Ovary (tissue), 9 donors: ENCODE data around the gene PARD3B. TPM values are rescaled to one million over a fixed set of nuclear protein-coding genes. Genes with fewer than 3 reads are reported as not detected.

Experiments used
- DNase-seq, 5 donors: peaks; one replicate each; pipeline ENCODE4 v3.0.0-alpha.2; 2019 to 2020
- H3K27ac ChIP-seq, 2 donors: fragments of 200-600 bp; one replicate each; pipeline versions ENCODE4 v1.5.1 to v1.8.0; 2019 to 2022
- H3K27me3 ChIP-seq: fragments of 200-600 bp; one replicate; pipeline ENCODE4 v1.8.0; 2022
- H3K36me3 ChIP-seq: fragments of 200-600 bp; sonication (generic); one replicate; pipeline ENCODE4 v1.5.1; 2019
- H3K4me1 ChIP-seq: one replicate; pipeline ENCODE4 v1.8.1; 2013; ENCODE audit warnings: mild to moderate bottlenecking, moderate library complexity; ENCODE audit not compliant: insufficient read depth
- H3K4me3 ChIP-seq: fragments of 200-600 bp; sonication (generic); one replicate; pipeline ENCODE4 v1.5.1; 2017
- H3K9me3 ChIP-seq, 2 donors: fragments of 200-600 bp in 1 of 2; sonication (generic) in 1 of 2; one replicate each; pipeline versions ENCODE4 v1.5.1 to v1.8.1; 2013 to 2019; ENCODE audit warnings: mild to moderate bottlenecking in 1 of 2, moderate library complexity in 1 of 2
- CTCF ChIP-seq, 3 donors: fragments of 450-650 bp in 2 of 3; fragments of 200-600 bp in 1 of 3; IDR thresholded peaks; one replicate each; pipeline versions ENCODE4 v1.5.1 to v1.8.0; 2016 to 2022; ENCODE audit warnings: antibody characterized with exemption in 3 of 3, mild to moderate bottlenecking in 1 of 3
- EP300 ChIP-seq: sonication (generic); formaldehyde crosslinking; IDR thresholded peaks from one replicate; pipeline ENCODE4 v1.6.1; 2017; ENCODE audit warnings: antibody characterized with exemption
- POLR2A ChIP-seq: fragments of 450-650 bp; IDR thresholded peaks from one replicate; pipeline ENCODE4 v1.6.1; 2017; ENCODE audit warnings: antibody characterized with exemption, mild to moderate bottlenecking, moderate library complexity
- WGBS, 3 donors: extraction: QIAGEN DNeasy Blood & Tissue Kit in 1 of 3; methylation state at CpG; one replicate each; pipeline versions ENCODE4 v1.1.5 to v1.1.7; 2013 to 2017; 5-methylcytosine and 5-hydroxymethylcytosine counted together
- intact Hi-C, 4 donors: fragments of 100-400 bp; cut with DNase I; formaldehyde crosslinking; loops; one replicate each; pipeline versions ENCODE4 v1.11.0 to v1.15.1; 2022 to 2023
- polyA plus RNA-seq, 2 donors: library from polyadenylated mRNA; stranded (reverse); fragments of 200-250 nt in 1 of 2; fragments of 350-450 nt in 1 of 2; fragmentation: Illumina TruSeq in 1 of 2; extraction: RNeasy Lipid Tissue Mini Kit (QIAGEN cat#74804) in 1 of 2; gene quantifications; one replicate each; pipeline ENCODE4 v1.2.3, GENCODE V29; 2013 to 2014
- total RNA-seq, 7 donors: library from RNA; depleted of rRNA in 2 of 7; stranded (reverse); fragments of >200 nt in 2 of 7; fragmentation: NEBNext Ultra II Directional in 3 of 7; extraction: Animal tissue kit (Norgen Biotek cat#: 25700) in 3 of 7; gene quantifications; one replicate each; pipeline versions ENCODE4 v1.1.0 to v1.2.4, GENCODE V29; 2016 to 2023
- donor health status: DM: no; HTN: no; CAD: no; lungs with moderate emphysema.
- donor health status: DM: no; HTN: no; CAD: no.
- donor health status: Bipolar disorder and iron deficiency.
- donor health status: DM: yes; HTN: yes; CAD: no.
- donor health status: DM: no; HTN: no; CAD: no.
- donor health status: DM: yes; HTN: yes; CAD: no.

Gene PARD3B
- total and polyA plus RNA-seq, 9 donors: 8.2 to 46.6 (median 28.7) TPM

DNA sequence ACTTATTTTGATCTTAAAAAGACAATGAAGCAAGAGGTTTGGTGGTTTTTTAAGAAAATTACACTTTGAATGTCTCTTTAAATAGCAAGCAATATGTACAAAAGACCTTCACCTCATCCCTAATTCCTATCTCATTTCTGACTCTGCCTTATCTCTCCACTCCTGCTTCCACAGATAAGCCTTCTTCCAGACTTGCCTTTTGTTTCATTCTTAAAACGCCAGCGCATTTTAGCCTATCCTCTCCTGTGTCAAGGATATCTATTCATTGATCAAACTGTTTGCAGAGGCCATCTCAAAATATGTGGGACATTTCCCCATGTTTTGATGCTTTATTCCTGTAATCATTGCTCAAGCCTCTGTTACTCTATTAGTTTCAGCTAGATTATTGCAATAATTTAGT is 562.5 kb downstream of the PARD3B start:
- no peak for TF ChIP-seq POLR2A
- TF ChIP-seq EP300: no peak
- no peak for TF ChIP-seq CTCF (IDR thresholded peaks at IDR 0.05)
- WGBS, 3 donors: 64 to 79% (median 74%) methylated on average over 2 of the region's 2 CpGs
- DNase-seq: no peak

GRCh38 chr2:205115511-205115910 is 570.2 kb downstream of the PARD3B start:
- WGBS, 3 donors: 91 to 97% (median 94%) methylated on average over 2 of the region's 2 CpGs
- Histone ChIP-seq H3K27me3 (no peaks in the 10 kb centered on the region), H3K27ac (no peak overlapping the region), H3K36me3 (no peaks in the 10 kb centered on the region), H3K9me3 (no peaks in the 10 kb centered on the region), H3K4me3 (no peak overlapping the region), H3K4me1 (no peaks in the 10 kb centered on the region)
- DNase-seq: no peak
- intact Hi-C loops: no loop called here
- TF ChIP-seq POLR2A (no peak), EP300 (no peak), CTCF (IDR thresholded peaks at IDR 0.05) (no peak)

More for the DNA sequence above, 562.5 kb downstream of the PARD3B start:
- Histone ChIP-seq H3K4me1 (no peaks in the 10 kb centered on the region), H3K4me3 (no peak overlapping the region), H3K9me3 (no peaks in the 10 kb centered on the region), H3K36me3 (no peaks in the 10 kb centered on the region), H3K27me3 (no peaks in the 10 kb centered on the region), H3K27ac (no peak overlapping the region)
- intact Hi-C loops: no loop called here

GRCh38 chr2:205117125-205117524 is 571.9 kb downstream of the PARD3B start:
- TF ChIP-seq EP300: no peak
- no peak for TF ChIP-seq POLR2A
- TF ChIP-seq CTCF (IDR thresholded peaks at IDR 0.05): no peak
- WGBS, 3 donors: 96 to 100% (median 100%) methylated on average over 2 of the region's 2 CpGs
- Histone ChIP-seq H3K36me3 (no peaks in the 10 kb centered on the region), H3K9me3 (no peaks in the 10 kb centered on the region), H3K4me3 (no peak overlapping the region), H3K4me1 (no peaks in the 10 kb centered on the region), H3K27ac (no peak overlapping the region), H3K27me3 (no peaks in the 10 kb centered on the region)
- intact Hi-C loops: no loop called here
- DNase-seq: no peak

DNA sequence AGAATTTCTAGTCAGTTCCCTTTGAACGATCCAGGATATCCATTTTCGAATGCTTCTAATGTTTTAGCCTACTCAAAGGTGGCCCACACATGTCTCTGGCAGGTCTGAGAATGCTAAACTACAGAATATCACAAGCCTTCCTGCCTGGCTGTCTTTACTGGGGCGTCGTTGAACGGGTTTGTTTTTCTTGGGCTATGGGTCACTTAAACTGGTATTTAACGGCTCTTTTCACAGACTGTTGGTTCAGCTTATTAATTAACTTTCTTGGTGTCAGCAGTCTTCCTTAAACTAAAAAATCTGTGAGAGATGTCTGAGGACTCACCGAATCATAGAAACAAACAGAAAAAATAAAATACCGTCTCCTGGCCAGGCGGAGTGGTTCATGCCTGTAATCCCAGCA is 573.9 kb downstream of the PARD3B start:
- 94 to 95% (median 94%) methylated on average over 9 of the region's 9 CpGs for WGBS, 3 donors
- intact Hi-C loops: no loop called here
- no peak for DNase-seq
- Histone ChIP-seq H3K27ac (no peak overlapping the region), H3K9me3 (no peaks in the 10 kb centered on the region), H3K4me1 (no peaks in the 10 kb centered on the region), H3K27me3 (no peaks in the 10 kb centered on the region), H3K4me3 (no peak overlapping the region), H3K36me3 (no peaks in the 10 kb centered on the region)
- TF ChIP-seq CTCF (IDR thresholded peaks at IDR 0.05) (no peak), POLR2A (no peak)

DNA sequence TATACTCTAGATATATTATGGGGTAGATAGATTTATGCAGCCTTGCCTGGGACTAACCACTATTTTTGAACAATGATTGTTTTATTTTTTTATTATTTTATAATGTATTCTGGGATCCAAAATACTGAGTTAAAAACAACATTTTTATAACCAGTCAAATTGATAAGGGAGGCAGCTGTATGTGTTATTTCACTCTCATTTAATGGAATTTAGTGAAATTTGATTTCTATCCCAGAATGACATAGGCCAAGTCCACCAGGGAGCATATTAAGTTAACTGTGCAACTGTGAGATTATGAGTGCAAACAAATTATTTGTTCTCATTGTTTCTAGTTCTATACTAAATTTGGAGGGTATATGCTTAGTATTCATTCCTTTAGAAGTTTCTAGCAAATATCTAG is 583.5 kb downstream of the PARD3B start:
- H3K9me3 ChIP-seq: no peaks in the 10 kb centered on the region
- H3K27me3 ChIP-seq: no peaks in the 10 kb centered on the region
- no peak overlapping the region for H3K4me3 ChIP-seq
- TF ChIP-seq CTCF (IDR thresholded peaks at IDR 0.05) (no peak), EP300 (no peak), POLR2A (no peak)
- intact Hi-C loops: no loop called here
- H3K27ac ChIP-seq: no peak overlapping the region
- H3K4me1 ChIP-seq: no peaks in the 10 kb centered on the region
- no peak for DNase-seq
- H3K36me3 ChIP-seq: no peaks in the 10 kb centered on the region
